ENCODE data around the gene PRDX4.
A peak's percentile ranks its signal among the peaks of the same experiment; 100 is the strongest.
"Not testable (repeated sequence)": the region's sequence is repeated elsewhere in the genome, so short reads cannot be mapped to it uniquely, and the experiment has no call there.

PRDX4 gene

DNA sequence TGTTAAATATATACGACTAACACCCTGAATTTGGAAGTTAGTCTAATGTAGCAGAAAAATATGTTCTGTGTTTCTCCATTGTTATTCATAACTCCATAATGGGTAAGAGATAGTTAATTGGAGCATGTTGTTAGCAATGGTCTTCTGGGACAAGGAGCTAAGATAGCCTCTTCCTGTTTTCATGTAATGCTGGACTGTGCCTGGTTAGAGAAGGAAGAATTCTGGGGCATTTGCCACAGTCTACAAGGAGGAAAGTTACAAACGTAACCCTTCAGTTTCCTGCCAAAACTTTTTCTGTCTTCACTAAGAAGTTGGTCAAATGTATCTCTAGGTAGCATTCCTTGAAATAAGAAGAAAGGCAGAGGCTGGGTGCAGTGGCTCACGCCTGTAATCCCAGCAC lies 5.8 kb downstream of the PRDX4 start:
- DNase-seq (ENCODE audit: low spot score): no peak

DNA sequence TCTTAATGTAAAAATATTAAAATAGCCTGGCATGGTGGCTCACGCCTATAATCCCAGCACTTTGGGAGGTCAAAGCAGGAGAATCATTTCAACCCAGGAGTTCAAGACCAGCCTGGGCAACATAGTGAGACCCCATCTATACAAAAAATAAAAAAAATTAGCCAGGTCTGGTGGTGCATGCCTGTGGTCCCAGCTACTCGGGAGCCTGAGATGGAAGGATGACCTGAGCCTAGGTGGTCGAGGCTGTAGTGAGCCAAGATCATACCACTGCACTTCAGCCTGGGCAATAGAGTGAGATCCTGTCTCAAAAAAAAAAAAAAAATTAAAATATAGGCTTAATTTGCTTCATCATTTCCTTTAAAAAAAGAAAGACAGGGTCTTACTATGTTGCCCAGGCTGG lies 9.2 kb downstream of the PRDX4 start:
- not testable (repeated sequence) for DNase-seq (ENCODE audit: low spot score)

DNA sequence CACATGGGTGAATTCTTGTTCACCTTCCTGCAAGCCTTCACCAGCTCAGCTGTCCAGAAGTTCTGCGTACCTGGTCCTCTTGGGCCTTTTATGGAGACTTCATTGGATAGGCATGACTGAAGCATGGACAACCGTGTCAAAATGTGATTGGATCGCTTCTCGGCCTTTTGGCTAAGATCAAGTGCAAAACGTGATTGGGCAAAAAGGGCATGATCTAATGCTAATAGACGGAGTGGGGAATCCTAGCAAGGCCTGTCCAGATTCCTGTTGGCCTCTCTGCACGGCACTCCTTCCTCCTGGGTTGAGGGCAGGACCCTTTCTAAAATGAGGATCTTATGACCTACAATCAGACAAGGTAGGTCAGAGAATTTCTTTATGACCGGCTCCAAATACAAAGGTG lies 24.9 kb downstream of the PRDX4 start:
- no peak for DNase-seq (ENCODE audit: low spot score)

GRCh38 chrX:23694606-23695005 lies 27.3 kb downstream of the PRDX4 start:
- DNase-seq (ENCODE audit: low spot score): peak; percentile 22

GRCh38 chrX:23699636-23700194 lies 32.4 kb downstream of the PRDX4 start:
- no peak for DNase-seq (ENCODE audit: low spot score)

DNA sequence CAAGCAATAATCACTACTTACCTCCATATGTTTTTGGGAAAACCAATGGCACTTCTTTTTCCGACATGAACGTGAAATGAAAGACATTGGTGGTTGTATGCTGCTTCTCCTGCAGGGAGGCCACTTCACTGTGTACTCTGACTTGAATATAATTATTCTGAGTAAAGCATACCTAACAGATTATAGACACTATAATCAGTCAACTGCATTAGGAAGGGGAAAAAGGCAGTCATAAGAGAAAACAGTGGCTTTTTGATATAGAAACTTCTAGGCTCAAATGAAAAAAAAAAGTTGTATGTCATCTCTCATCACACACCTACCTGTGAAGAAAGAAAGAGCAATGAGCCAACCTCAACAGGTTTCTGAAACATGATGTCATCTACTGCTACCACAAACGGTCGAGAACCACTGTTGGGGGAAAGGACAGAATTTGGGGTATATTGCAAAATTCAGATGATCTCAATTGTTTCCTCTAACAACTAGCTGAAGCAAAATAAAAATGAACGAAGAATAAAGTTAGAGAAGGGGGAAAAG lies 37.4 kb downstream of the PRDX4 start:
- DNase-seq (ENCODE audit: low spot score): no peak

DNA sequence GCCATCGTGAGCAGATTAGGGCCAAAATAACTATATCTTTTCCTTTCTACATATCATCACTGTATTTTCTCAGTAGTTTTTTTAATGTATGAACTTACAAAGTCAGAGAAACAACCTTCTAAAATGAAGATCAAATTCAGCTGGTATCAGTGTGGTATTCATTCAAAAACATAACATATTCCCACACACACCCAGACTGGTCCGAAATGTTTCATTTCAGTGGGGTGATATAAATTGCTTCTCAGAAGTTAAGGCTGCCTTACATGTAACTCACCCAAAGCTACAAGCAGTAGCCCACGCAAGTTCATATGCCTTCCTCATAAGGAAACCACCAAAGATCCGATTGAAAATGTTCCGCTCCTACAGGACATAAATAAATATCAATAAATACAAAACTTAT lies 37.9 kb downstream of the PRDX4 start:
- no peak for DNase-seq (ENCODE audit: low spot score)

DNA sequence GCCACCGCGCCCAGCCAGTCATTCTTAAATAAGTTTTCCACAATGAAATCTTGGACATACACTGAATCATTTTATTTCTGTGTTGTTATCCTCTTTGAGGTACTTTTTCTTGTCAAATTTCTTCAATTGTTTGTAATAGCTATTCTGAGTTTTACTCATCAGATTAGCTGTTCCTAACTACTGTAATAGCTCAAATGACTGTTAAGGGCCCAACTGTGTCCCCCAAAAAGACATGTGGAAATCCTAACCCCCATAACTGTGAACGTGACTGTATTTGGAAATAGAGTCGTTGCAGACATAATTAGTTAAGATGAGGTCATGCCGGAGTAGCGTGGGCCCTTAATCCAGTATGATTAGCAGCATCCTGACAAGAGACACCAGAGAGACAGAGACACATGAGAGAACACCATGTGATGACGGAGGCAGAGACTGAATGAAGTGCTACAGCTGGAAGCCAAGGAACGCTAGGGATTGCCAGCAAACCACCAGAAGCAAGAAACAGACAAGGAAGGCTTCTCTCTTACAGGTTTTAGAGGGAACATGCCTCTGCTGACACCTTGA lies 52.9 kb downstream of the PRDX4 start:
- no peak for DNase-seq (ENCODE audit: low spot score)

DNA sequence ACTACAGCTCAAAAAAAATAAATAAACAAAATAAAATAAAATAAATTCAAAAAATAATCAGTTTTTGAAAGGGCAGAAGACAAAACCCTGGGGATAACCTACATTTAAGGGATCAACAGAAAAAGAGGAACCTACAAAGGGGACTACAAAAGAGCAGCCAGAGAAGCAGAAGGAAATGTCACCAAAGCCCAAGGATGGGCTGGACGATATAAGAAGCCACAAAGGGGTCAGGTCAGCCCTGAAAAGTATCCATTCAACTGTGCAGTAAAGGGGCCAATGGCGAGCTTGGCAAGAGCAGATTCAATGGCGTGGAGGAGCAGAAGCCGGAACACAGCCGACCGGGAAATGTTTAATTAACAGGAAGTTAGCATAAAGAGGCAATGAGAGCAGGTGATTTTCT lies 58.9 kb downstream of the PRDX4 start:
- DNase-seq (ENCODE audit: low spot score): no peak

DNA sequence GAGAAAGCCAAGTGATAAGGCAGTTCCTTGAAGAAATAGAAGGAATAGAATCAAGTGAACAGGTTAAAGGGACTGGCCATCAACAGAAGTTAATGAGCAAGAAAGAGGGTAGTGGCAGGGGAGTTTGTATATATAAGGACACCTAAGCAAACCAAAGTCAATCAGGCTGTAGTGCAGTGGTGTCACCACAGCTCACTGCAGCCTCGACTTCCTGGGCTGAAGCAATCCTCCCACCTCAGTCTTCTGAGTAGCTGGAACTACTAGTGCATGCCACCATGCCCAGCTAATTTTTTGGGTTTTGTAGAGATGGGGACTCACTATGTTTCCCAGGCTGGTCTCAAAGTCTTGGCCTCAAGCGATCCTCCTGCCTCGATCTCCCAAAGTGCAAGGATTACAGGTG lies 59.9 kb downstream of the PRDX4 start:
- no peak for DNase-seq (ENCODE audit: low spot score)

GRCh38 chrX:23729214-23729613 lies 61.9 kb downstream of the PRDX4 start:
- DNase-seq (ENCODE audit: low spot score): no peak

DNA sequence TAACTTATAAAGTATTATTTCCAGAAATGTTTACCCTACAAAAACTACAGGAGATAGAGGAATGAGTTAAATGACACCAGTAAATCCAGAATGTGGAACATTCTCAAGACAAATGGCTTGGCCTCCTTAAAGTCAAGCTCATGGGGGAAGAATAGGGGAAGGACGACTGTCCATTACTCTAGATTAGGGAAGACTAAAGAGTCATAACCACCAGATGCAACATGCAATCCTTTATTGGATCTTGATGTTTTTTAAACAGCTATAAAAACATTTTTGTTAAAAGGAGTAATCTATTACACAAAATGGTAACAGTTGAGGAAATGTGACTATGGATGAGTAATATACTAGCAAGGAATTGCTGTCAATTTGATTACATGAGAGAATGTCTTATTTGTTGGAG lies 64.7 kb downstream of the PRDX4 start:
- DNase-seq (ENCODE audit: low spot score): no peak

GRCh38 chrX:23732704-23733103 lies 65.4 kb downstream of the PRDX4 start:
- DNase-seq (ENCODE audit: low spot score): no peak

All from HuH-7.5 (cell line).